Activated T-cell treated with anti-CD3 and anti-CD28 coated beads, Interleukin-2, amount 50 U/mL, for 24 hours (primary cell): ENCODE results near the gene PPIP5K1.
"Not testable (repeated sequence)": the region's sequence is repeated elsewhere in the genome, so short reads cannot be mapped to it uniquely, and the experiment has no call there.

Experiments
- DNase-seq: peaks from one replicate; pipeline ENCODE4 v3.0.0-alpha.2; 2020
- H3K27ac Mint-ChIP-seq: 2 replicates; pipeline ENCODE4 v1.8.0; 2020; ENCODE audit warnings: mild to moderate bottlenecking, mixed read lengths
- H3K27me3 Mint-ChIP-seq: 2 replicates; pipeline ENCODE4 v1.8.0; 2020; ENCODE audit warnings: mixed read lengths
- H3K36me3 Mint-ChIP-seq: 2 replicates; pipeline ENCODE4 v1.8.0; 2020; ENCODE audit warnings: low read depth, mixed read lengths
- H3K4me1 Mint-ChIP-seq: 2 replicates; pipeline ENCODE4 v1.8.0; 2020; ENCODE audit warnings: low read depth, mixed read lengths
- H3K4me3 Mint-ChIP-seq: 2 replicates; pipeline ENCODE4 v1.8.0; 2020; ENCODE audit warnings: mild to moderate bottlenecking, moderate library complexity, mixed read lengths
- H3K9me3 Mint-ChIP-seq: 2 replicates; pipeline ENCODE4 v1.8.0; 2020; ENCODE audit warnings: mixed read lengths

The PPIP5K1 gene

DNA sequence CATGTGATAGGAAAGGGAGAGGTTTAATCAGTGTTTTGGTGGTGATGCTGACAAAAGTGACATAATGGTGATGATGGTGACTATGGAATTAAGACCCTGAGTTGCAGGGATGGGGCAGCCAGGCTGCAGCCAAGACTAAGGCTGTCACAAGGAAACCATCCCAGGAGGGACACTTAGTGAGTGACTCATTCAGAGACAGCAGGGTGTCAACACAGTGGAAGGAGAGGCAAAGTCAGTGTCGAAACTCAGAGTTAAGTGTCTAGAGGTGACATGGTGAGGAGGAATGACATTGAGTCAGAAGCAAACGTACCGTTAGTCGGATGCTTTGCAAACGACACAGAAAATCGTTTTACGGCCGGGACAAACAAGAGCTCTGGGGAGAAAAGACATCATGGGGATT is 26.2 kb downstream of the PPIP5K1 start:
- H3K27ac Mint-ChIP-seq, H3K9me3 Mint-ChIP-seq, H3K36me3 Mint-ChIP-seq, DNase-seq, H3K27me3 Mint-ChIP-seq, H3K4me3 Mint-ChIP-seq, H3K4me1 Mint-ChIP-seq: not testable (repeated sequence)

DNA sequence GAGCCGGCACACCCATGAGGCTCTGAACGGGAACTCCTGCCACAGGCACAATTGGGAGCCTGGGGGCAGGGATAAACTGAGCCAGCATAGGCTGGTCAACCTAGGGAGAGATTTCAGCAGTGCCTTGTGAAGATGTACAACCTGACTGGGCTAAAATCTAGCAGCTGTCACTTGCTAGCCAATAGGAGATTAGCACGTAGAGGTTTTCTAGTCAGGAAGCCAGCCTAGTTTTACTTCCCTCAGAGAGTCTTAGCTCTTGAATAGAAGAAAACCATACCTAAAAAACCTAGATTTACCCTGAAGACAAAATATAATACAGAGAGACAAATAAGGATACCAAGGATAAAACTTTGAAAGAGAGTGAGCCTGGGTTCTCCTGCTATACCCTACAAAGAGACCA is 27.3 kb downstream of the PPIP5K1 start:
- H3K4me1 Mint-ChIP-seq, H3K9me3 Mint-ChIP-seq, H3K27ac Mint-ChIP-seq, H3K27me3 Mint-ChIP-seq, H3K4me3 Mint-ChIP-seq, DNase-seq: not testable (repeated sequence)
- peaks cover 14% of the 10 kb centered on the region for H3K36me3 Mint-ChIP-seq

DNA sequence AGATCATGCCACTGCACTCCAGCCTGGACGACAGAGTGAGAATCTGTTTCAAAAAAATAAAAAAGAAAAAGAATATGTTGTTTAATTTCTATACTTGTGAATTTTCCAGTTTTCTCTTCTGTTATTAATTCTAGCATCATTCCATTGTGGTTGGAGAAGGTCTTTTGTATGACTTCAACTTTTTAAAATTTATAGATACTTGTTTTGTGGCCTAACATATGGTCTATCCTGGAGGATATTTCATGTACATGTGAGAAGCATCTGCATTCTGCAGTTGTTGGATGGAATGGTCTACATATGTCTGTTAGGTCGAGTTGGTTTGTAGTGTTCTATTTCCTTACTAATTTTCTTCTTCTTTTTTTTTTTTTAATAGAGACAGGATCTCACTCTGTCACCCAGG is 37.0 kb downstream of the PPIP5K1 start:
- Mint-ChIP-seq H3K4me1 (no peaks in the 10 kb centered on the region), H3K9me3 (no peaks in the 10 kb centered on the region), H3K4me3 (no peak overlapping the region), H3K36me3 (peaks cover 41% of the 10 kb centered on the region), H3K27me3 (no peaks in the 10 kb centered on the region), H3K27ac (no peak overlapping the region)
- no peak for DNase-seq

DNA sequence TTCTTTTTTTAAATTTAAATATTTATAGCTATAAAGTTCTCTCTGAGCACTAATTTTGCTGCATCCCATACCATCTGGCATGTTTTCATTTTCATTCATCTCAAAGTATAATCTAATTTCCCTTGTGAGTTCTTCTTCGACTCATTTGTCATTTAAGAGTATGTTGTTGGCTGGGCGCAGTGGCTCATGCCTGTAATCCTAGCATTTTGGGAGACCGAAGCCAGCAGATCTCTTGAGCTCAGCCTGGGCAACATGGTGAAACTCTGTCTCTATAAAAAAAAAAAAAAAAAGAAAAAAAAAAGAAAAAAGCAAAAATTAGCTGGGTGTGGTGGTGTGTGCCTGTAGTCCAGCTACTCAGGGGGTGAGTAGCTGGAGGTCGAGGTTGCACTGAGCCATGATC is 37.8 kb downstream of the PPIP5K1 start:
- H3K4me1 Mint-ChIP-seq: no peaks in the 10 kb centered on the region
- no peaks in the 10 kb centered on the region for H3K27me3 Mint-ChIP-seq
- no peaks in the 10 kb centered on the region for H3K9me3 Mint-ChIP-seq
- H3K4me3 Mint-ChIP-seq: no peak overlapping the region
- no peak for DNase-seq
- no peak overlapping the region for H3K27ac Mint-ChIP-seq
- peaks cover 42% of the 10 kb centered on the region for H3K36me3 Mint-ChIP-seq

DNA sequence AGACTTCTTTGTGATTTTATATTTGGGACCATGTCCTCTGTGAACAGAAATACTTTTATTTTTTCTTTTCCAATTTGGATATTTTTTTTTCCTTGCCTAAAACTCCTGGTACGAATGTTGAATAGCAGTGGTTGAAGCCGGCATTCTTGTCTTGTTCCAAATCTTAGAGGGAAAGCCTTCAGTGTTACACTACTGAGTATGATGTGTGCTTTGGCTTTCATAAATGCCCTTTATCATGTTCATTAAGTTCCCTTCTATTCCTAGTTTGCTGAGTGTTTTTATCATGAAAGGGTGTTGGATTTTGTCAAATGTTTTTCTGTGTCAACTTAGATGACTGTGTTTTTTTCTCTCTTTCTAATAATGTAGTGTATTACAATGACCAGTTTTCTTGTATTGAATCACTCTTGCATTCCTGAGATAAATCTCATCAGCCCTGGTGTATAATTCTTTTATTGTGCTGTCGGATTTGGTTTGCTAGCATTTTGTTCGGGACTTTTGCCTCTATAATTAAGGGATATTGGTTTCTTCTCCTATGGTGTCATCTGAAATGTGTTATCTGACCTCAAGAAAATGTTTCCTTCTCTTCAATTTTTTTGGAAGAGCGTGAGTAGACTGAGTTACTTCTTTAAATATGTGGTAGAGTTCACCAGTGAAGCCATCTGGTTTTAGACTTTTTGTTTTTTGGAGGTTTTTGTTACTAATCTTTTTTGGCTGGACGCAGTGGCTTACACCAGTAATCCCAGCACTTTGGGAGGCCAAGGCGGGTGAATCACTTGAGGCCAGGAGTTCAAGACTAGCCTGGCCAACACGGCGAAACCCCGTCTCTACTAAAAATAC is 39.3 kb downstream of the PPIP5K1 start:
- Mint-ChIP-seq H3K9me3 (no peaks in the 10 kb centered on the region), H3K27me3 (no peaks in the 10 kb centered on the region), H3K4me1 (no peaks in the 10 kb centered on the region), H3K4me3 (no peak overlapping the region), H3K36me3 (peaks cover 39% of the 10 kb centered on the region), H3K27ac (no peak overlapping the region)
- DNase-seq: no peak

DNA sequence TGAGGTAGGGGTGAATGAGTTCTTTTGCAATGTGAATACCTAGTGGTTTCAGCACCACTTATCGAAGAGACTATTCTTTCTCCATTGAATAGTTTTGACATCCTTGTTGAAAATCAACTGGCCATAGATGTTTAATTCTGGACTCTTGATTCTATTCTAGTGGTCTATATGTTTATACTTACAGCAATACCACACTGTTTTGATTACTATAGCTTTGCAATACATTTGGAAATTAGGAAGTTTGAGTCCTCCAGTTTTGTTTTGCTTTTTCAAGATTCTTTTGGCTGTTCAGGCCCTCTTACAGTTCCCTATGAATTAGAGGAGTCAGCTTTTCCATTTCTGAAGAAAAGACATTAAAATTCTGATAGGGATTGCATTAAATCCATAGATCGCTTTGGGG is 42.5 kb downstream of the PPIP5K1 start:
- Mint-ChIP-seq H3K4me3 (no peak overlapping the region), H3K9me3 (no peaks in the 10 kb centered on the region), H3K4me1 (no peaks in the 10 kb centered on the region), H3K27me3 (no peaks in the 10 kb centered on the region), H3K27ac (no peak overlapping the region), H3K36me3 (peaks cover 28% of the 10 kb centered on the region)
- no peak for DNase-seq

DNA sequence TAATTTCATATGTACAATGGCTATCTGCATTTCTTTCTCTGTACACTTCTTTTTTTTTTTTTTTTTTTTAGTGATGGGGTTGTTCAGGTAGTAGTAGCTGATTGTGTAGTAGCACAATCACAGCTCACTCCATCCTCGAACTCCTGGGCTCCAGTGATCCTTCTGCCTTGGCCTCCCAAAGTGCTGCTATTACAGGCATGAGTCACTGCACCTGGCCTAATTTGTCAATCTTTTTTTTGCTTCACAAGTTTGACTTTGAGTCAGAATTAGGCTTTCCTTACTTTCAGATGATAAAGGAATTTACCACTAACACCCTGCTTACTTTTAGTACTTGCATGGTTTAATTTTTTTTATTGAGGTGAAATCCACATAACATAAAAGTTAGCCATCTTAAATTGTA is 44.6 kb downstream of the PPIP5K1 start:
- H3K36me3 Mint-ChIP-seq: peaks cover 18% of the 10 kb centered on the region
- H3K9me3 Mint-ChIP-seq: no peaks in the 10 kb centered on the region
- H3K4me1 Mint-ChIP-seq: peaks cover 4% of the 10 kb centered on the region
- H3K27ac Mint-ChIP-seq: no peak overlapping the region
- DNase-seq: no peak
- H3K27me3 Mint-ChIP-seq: no peaks in the 10 kb centered on the region
- no peak overlapping the region for H3K4me3 Mint-ChIP-seq

DNA sequence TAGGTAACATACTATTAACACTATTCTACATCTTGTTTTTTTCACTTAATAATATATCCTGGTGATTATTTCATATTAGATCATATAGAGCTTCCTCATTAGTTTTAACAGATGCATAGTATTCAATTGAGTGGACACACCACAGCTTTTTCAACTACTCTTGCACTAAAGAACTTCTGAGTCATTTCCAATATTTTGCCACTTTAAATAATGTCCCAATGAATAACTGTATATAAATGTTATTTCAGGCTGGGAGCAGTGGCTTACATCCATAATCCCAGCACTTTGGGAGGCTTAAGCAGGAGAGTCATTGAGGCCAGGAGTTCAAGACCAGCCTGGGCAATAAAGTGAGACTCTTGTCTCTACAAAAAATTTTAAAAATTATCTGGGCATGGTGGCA is 45.7 kb downstream of the PPIP5K1 start:
- no peaks in the 10 kb centered on the region for H3K27me3 Mint-ChIP-seq
- peaks cover 4% of the 10 kb centered on the region for H3K4me1 Mint-ChIP-seq
- no peaks in the 10 kb centered on the region for H3K9me3 Mint-ChIP-seq
- H3K27ac Mint-ChIP-seq: no peak overlapping the region
- no peak overlapping the region for H3K4me3 Mint-ChIP-seq
- no peak for DNase-seq
- H3K36me3 Mint-ChIP-seq: peaks cover 17% of the 10 kb centered on the region

DNA sequence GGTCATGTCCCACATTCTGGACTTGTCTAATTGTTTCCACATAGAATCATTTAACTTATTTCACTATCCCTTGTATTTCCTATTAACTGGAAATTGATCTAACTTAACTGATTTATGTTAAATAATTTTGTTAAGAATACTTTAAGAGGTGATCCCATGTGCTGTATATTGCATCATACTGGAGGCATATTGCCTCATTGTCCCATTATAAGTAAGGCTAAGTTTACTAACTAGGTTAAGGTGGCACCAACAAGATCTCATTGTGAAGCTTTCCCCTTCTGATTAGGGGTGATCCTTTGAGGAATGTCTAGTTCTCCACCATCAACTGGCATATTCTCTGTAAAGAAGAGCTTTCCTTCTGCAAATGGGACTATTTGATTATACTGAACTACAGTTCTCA is 48.2 kb downstream of the PPIP5K1 start:
- Mint-ChIP-seq H3K36me3 (peaks cover 10% of the 10 kb centered on the region), H3K9me3 (no peaks in the 10 kb centered on the region), H3K4me1 (peaks cover 4% of the 10 kb centered on the region), H3K27me3 (no peaks in the 10 kb centered on the region), H3K27ac (peak overlapping the region; percentile 5), H3K4me3 (no peak overlapping the region)
- DNase-seq: no peak

DNA sequence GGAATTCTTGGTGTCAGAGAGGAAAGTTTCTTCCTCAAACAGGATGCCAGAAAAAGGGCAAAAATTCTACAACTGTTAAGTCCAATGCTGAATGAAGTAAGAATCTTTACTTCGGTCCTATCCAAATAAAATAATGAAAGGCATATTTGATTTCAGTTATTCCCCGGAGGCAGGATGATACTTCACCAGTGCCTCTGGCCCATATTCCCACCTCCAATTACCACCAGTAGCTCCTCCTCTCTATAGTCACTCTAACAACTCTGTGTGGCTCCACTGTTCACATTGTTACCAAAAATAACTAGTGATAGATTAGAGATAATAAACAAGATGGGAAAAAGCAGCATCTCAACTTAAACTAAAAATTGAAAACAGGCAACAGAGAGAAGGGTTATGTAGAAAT is 51.9 kb downstream of the PPIP5K1 start:
- no peak overlapping the region for H3K27ac Mint-ChIP-seq
- peaks cover 4% of the 10 kb centered on the region for H3K4me1 Mint-ChIP-seq
- no peak overlapping the region for H3K4me3 Mint-ChIP-seq
- H3K27me3 Mint-ChIP-seq: no peaks in the 10 kb centered on the region
- H3K9me3 Mint-ChIP-seq: no peaks in the 10 kb centered on the region
- H3K36me3 Mint-ChIP-seq: peaks cover 28% of the 10 kb centered on the region
- no peak for DNase-seq

DNA sequence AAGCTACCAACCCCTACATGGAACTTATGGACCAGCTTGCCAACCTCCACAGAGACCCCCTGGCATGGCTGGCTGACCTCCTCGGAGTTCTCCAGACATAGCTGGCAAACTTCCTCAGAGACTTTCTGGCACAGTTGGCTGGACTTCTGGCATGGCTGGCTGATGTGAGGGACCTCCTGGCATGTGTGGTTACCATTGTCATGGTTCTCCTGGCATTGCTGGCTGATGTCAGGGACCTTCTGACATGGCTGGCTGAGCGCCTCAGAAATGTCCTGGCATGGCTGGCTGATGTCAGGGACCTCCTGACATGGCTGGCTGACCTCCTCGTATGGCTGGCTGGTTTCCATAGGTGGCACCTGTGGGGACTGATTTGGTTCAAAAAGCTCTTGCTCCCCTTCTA is 55.1 kb downstream of the PPIP5K1 start:
- no peak for DNase-seq
- Mint-ChIP-seq H3K9me3 (no peaks in the 10 kb centered on the region), H3K4me3 (no peak overlapping the region), H3K4me1 (no peaks in the 10 kb centered on the region), H3K27ac (no peak overlapping the region), H3K27me3 (no peaks in the 10 kb centered on the region), H3K36me3 (peaks cover 28% of the 10 kb centered on the region)

DNA sequence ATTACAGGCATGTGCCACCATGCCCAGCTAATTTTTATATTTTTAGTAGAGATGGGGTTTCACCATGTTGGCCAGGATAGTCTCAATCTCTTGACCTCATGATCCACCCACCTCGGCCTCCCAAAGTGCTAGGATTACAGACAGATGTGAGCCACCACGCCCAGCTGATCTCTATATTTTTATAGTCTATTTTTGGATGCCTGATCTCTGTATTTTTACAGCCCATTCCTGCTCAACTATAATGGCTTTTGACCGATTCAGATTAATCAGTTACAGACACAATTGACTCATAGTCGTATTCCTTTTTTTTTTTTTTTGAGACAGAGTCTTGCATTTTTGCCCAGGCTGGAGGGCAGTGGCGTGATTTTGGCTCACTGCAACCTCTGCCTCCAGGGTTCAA is 57.2 kb downstream of the PPIP5K1 start:
- H3K9me3 Mint-ChIP-seq, H3K27ac Mint-ChIP-seq, H3K4me1 Mint-ChIP-seq, H3K4me3 Mint-ChIP-seq, DNase-seq, H3K27me3 Mint-ChIP-seq: not testable (repeated sequence)
- peaks cover 22% of the 10 kb centered on the region for H3K36me3 Mint-ChIP-seq

DNA sequence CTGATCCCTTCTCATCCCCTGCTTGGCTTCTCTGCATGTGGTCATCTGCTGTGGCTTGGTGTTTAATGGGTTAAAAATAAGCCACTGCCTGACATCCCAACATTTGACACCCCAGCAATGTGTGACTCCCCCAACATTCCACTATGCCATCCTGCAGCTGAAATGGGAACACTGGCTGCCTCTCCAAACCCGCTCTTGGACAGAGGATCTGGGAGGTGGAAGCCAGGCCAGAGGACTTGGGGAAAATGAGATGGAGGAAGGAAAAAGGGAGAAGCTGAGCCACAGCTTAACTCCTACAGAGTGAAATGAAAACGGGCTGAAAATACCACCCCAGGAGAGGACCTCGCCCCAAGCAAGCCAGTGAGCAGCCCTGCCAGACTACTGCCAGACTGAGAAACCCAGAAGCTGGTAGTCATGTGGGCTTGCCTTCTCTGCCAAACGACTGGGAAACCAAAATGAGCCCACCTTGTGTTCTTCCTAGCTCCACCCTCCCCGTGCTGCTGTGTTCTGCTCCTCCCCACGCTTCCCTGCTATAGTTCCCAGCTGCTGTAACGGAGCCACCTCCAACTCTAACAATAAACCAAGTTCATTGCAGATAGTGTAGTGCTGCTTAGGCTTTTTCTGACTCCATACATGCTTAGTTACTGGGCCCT is 58.9 kb downstream of the PPIP5K1 start:
- Mint-ChIP-seq H3K27ac (no peak overlapping the region), H3K27me3 (no peaks in the 10 kb centered on the region), H3K9me3 (no peaks in the 10 kb centered on the region), H3K4me1 (no peaks in the 10 kb centered on the region), H3K36me3 (peaks cover 22% of the 10 kb centered on the region), H3K4me3 (no peak overlapping the region)
- DNase-seq: no peak

DNA sequence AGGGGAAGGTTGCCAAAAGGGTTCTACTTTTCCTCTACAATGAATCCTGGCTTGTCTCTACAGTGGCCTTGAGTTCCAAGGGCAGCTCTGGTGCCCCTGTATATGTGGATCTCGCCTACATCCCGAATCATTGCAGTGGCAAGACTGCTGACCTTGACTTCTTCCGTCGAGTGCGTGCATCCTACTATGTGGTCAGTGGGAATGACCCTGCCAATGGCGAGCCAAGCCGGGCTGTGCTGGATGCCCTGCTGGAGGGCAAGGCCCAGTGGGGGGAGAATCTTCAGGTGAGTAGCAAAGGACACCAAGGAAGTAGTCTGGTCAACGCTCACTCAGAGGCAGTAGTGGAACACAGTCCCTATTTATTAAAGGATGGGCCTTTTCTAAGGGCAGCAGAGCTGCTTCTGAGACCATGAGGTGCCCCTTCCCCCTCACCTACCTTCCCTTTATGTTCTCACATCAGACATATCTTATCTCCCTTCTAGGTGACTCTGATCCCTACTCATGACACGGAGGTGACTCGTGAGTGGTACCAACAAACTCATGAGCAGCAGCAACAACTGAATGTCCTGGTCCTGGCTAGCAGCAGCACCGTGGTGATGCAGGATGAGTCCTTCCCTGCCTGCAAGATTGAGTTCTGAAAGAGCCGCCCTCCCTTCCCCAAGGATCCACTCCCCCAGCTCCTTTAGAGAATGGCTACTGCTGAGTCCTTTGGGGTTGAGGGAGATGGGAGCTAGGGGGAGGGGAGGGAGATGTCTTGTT is 60.2 kb downstream of the PPIP5K1 start:
- Mint-ChIP-seq H3K27me3 (no peaks in the 10 kb centered on the region), H3K4me3 (no peak overlapping the region), H3K9me3 (no peaks in the 10 kb centered on the region), H3K36me3 (peaks cover 10% of the 10 kb centered on the region), H3K4me1 (peaks cover 7% of the 10 kb centered on the region), H3K27ac (no peak overlapping the region)
- DNase-seq: no peak

DNA sequence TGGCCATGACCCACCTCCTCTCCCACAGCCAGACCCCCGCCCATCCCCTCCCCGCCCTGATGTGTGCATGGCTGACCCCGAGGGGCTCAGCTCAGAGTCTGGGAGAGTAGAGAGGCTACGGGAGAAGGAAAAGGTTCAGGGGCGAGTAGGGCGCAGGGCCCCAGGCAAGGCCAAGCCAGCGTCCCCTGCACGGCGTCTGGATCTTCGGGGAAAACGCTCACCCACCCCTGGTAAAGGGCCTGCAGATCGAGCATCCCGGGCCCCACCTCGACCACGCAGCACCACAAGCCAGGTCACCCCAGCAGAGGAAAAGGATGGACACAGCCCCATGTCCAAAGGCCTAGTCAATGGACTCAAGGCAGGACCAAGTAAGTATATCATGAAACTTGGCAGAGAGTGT is 60.9 kb downstream of the PPIP5K1 start:
- Mint-ChIP-seq H3K27me3 (no peaks in the 10 kb centered on the region), H3K4me3 (no peak overlapping the region), H3K4me1 (peaks cover 8% of the 10 kb centered on the region), H3K9me3 (no peaks in the 10 kb centered on the region), H3K27ac (no peak overlapping the region), H3K36me3 (peaks cover 5% of the 10 kb centered on the region)
- no peak for DNase-seq
